NCI-H146 treated with DMSO at 0.1 percent for 48 hours (cell line): ENCODE results near the gene DNAH2.

Experiments
- DNase-seq: peaks from one replicate; lab custom pipeline; 2025; ENCODE audit not compliant: unreplicated experiment; lab: John Stamatoyannopoulos, UW

Gene DNAH2

DNA sequence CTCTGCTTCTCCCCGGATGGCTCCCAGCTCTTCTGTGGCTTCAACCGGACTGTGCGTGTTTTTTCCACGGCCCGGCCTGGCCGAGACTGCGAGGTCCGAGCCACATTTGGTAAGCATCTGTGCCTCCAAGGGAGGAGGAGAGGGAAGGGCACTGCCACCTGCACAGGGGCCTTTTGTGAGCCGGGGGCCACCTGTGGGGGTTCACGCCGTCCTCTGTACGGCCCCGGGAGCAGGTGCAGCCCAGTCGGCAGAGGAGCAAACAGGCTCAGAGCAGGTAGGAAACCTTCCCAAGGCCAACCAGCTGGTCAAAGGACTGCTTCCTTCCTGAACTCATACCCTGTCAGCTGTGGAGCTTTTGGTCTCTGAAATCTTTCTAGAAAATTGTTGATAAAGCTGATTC lies 15.9 kb upstream of the DNAH2 start:
- no peak for DNase-seq

DNA sequence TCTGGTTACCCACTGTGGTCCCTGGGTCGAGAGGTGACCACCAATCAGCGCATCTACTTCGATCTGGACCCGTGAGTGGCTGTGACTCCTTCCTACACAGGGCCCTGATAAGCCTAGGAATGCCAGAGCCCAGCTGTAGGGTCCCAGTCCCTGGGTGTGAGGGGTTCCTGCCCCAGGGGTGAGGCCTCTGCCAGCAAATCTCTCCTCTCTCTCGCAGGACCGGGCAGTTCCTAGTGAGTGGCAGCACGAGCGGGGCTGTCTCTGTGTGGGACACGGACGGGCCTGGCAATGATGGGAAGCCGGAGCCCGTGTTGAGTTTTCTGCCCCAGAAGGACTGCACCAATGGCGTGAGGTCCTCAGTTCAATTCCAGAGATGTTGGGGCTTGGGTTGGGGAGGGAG lies 14.8 kb upstream of the DNAH2 start:
- DNase-seq = no peak

- no peak for DNase-seq
Observed at GRCh38 chr17:7703584-7704479, 13.7 kb upstream of the DNAH2 start.

DNA sequence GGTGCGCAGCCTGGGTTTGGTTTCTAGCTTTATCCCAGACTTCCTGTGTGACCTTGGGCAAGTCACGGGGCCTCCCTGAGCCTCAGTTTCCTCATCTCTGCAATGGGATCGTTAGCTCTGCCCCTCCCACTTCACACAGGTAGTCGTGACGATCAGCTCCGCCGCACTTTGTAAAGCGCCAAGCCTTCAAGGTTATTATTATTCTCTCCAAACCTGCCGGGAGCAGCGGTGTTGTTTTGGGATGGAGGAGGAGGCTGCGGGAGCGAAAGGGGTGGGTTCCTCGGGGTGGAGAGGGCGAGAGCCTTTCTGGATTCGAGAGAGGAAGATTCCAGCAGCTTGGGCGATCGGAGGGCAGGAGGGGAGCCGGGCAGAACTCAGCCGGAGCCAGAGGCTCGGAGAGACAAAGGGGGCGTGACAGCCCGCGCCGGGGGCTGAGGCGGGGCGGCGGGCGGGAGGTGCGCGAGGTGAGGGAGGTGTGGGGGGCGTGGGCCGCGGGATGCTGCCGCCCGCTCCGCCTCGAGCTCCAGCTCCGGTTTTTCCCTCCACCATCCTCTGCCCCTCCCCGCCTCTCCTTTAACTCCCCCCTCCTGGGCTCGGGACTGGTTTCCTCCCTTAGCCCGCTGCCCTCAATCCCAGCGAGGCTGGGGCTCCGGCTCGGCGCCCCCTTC lies 12.8 kb upstream of the DNAH2 start, which contains the start of gene EFNB3:
Gene EFNB3 (plus strand): TSS at position 602 of the 668 bp plus-strand sequence. CDS start 397 bp downstream, outside the sequence.
- peak; percentile 40 for DNase-seq

DNA sequence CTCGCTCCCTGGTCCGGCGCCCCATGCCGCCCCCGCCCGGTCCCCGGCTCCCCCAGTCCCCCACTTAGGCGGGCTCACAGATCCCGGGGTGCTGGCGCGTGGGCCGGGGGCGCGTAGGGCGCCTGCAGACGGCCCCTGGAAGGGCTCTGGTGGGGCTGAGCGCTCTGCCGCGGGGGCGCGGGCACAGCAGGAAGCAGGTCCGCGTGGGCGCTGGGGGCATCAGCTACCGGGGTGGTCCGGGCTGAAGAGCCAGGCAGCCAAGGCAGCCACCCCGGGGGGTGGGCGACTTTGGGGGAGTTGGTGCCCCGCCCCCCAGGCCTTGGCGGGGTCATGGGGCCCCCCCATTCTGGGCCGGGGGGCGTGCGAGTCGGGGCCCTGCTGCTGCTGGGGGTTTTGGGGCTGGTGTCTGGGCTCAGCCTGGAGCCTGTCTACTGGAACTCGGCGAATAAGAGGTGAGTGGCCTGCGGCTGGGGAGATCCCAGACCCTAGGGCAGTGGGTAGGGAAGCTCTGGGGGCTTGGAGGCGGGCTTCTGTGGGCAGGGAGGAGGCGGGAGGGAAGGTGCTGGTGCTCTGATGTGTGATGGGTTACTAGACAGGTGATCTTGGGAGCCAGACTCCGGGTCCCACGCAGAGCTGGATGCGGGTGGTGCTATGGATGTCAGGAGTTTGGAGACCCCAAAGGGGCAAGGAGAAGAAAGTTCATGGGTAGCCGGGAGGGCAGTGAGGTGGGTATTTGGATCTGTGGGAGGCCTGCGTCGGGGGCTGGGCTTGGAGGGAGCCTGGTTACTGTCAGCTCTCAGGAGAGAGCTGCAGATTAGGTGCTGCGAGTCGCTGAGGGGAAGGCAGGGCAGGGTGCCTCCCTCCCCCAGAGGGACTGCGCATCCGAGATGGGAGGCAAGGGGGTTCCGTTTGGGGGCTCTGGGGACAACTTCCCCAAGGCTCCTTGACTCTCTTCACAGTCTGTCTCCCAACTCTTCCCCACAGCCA lies 12.0 kb upstream of the DNAH2 start:
- no peak for DNase-seq

DNA sequence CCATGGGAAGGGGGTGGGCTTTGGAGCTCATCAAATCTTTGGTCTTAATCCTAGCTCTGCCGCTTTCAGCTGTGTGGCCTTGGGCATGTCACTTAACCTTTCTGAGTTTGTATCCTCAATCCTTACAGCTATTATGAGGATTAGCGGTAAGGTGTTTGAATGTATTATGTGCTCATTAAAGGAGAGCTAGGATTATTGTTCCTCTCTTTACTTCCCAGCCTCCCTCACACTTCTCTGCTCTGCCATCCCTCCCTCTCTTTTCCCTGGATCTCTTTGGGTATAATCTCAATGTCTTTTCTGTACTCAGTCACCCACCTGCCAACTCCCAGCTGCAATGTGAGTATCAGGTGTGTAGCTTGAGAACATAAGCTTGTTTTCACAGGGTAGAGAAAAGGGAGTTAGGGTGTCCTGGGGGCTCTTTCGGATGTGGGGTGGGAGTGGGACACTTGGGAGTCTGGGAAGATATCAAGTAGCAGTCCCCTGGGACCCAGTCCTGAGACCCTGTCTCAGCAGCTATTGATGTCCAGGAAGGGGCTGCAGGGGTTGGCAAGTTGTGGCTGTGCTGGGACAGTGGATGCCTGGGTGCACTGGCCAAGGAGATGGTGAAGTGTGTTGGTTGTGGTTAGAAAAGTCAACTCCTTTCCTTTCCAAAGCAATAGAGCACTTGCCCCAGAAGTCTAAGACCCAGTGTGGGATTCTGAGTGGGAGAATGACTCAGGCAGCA lies 10.8 kb upstream of the DNAH2 start:
- no peak for DNase-seq

DNA sequence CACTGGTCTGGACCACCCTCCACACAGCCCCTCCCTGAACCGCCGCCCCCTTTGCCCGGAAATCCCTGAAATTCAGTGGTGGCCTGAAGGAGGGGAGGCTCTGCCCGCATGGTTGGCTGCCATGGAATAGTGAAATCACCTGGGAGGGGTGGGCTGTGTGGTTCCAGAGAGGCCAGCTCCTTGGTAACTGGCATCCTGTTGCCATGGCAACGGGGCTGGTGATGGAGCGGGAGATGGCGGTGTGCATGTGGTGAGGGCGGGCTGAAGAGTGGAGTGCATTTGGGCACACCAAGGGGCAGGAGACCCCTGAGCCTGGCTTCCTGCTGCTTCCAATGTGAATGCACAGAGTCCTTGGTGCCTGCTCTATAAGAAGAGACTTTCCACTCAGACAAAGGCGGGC lies 10.1 kb upstream of the DNAH2 start:
- no peak for DNase-seq

GRCh38 chr17:7707858-7708750 lies 9.4 kb upstream of the DNAH2 start:
- DNase-seq = no peak

- no peak for DNase-seq
Observed at GRCh38 chr17:7709031-7709430, 8.5 kb upstream of the DNAH2 start.

GRCh38 chr17:7710301-7710700 lies 7.2 kb upstream of the DNAH2 start:
- DNase-seq = no peak

DNA sequence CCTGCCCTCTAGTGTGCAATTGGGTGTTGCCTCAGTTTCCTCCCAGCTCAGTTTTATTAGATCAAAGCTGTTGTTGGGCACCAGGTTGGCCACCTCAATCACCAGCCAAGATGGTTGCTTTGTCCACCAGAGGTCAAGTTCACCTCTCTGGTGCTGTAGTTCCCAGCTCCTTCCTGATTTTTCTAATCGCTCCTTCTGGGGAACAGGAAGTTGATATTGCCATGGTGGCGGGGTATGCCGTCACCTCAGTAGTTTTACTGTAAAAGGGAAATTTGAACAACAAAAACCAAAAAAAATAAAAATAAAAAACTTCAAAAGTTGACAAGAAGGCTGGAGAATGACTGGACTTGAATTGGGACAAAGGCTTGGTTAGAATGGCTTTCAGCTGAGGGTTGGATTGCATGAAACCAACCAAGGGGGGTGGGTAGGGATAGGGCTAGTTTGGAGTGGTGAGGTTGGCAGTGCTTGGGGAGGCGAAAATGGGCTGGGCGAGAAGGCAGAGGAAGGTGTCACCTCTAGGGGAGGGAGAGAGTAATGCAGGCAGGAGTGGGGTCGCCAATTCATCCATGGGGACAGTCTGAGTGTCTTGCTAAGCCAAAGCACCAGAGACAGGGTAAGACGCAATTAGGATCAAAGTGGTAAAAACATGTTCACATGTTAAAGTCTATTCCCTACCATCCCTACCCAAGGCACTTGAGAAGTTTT lies 6.3 kb upstream of the DNAH2 start:
- no peak for DNase-seq

GRCh38 chr17:7712111-7712771 lies 5.3 kb upstream of the DNAH2 start:
- no peak for DNase-seq

DNA sequence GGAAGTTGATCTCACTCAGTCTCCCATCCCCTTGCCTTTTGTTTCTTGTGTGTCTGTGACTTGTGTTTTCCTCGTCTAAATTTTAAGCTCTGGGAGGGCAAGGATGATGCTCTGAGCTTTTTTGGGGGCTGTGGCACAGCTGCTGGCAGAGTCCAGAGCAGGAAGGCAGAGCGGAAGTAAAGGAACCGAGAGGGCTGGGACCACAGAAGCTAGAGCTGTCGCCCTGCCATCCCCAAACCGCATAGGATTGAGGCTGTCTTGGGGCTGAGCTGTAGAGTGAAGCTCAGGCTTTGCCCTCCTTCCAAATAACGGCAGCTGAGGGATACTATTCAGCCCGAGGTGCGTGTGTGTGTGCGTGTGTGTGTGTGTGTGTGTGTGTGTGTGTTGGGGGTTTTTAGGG lies 3.8 kb upstream of the DNAH2 start:
- no peak for DNase-seq

- DNase-seq = no peak
Observed at GRCh38 chr17:7714721-7715594, 2.6 kb upstream of the DNAH2 start.

DNA sequence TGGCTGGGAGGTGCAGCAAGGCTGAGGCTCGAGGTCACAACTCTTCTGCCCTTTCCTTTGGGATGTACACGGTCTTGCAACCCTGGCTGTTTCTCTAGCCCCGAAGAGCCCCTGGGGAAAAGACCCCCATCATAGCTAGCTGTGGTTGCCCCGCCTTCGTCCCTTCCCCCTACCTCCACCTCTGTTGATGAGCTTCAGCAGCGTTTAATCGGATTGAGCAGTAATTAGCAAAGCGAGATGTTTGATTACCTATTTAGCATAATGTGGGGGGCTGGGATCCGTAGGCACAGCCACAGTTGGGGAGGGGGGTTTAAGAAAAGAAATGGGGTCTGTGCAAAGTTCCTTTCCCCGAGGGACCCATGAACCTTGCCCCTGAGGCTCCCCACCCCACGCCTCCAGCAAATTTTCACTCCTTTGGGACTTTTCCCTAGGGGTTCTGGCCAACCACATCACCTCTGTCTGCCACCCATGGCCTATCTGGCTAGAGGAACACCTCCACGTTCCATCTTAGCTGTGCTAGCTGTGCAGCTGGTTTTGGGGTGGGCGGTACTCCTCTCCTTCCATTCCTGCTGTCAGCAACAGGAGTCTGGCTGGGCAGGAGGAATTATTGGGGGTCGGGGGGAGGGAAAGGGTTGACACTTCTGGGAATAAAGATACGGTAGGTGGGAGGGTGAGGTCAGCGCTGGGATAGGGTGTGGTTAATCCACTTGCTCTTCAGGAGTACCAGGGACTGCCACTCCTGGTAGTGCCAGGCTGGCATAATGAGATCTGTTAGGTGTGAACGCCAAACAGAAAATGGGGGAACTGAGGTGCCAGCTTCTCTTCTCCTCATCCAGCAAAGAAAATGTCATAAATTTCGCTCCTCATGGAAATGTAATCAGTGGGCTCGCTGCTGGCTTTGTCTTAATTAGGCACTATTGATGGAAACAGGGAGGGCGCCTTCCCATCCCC lies 1.3 kb upstream of the DNAH2 start:
- no peak for DNase-seq

- DNase-seq = no peak
Observed at GRCh38 chr17:7717756-7718350, 309 bp downstream of the DNAH2 start.
